ENCODE measurements around the gene NOS2. TPM values are rescaled to one million over a fixed set of nuclear protein-coding genes. Genes with fewer than 3 reads are reported as not detected.

Gene NOS2
- total and polyA plus RNA-seq, 7 donors = 0.16 to 94.0 (median 2.2) TPM; not detected in 1

GRCh38 chr17:27770877-27771276 is 29.5 kb downstream of the NOS2 start:
- Histone ChIP-seq H3K4me1 (no peaks in the 10 kb centered on the region), H3K27me3 (no peaks in the 10 kb centered on the region), H3K36me3 (no peaks in the 10 kb centered on the region), H3K9me3 (no peaks in the 10 kb centered on the region), H3K4me3 (no peak overlapping the region), H3K27ac (no peak overlapping the region)
- DNase-seq = no peak
- intact Hi-C loops (cut with DNase I) = no loop called here
- 86 to 89% methylated on average over 9 of the region's 9 CpGs for WGBS, 2 donors
- TF ChIP-seq EP300 (IDR thresholded peaks at IDR 0.05) (no peak), POLR2AphosphoS5 (IDR thresholded peaks at IDR 0.05) (no peak), POLR2A (IDR thresholded peaks at IDR 0.05) (no peak), CTCF (IDR thresholded peaks at IDR 0.05) (no peak)

GRCh38 chr17:27768858-27769410 is 31.4 kb downstream of the NOS2 start:
- WGBS, 2 donors = 89% methylated on average over 11 of the region's 11 CpGs
- intact Hi-C loops (cut with DNase I) = no loop called here

GRCh38 chr17:27766438-27766837 is 33.9 kb downstream of the NOS2 start:
- Histone ChIP-seq H3K27ac (no peak overlapping the region), H3K36me3 (no peaks in the 10 kb centered on the region), H3K4me1 (no peaks in the 10 kb centered on the region), H3K4me3 (no peak overlapping the region), H3K27me3 (no peaks in the 10 kb centered on the region), H3K9me3 (no peaks in the 10 kb centered on the region)
- no peak for TF ChIP-seq EP300 (IDR thresholded peaks at IDR 0.05)
- TF ChIP-seq POLR2AphosphoS5 (IDR thresholded peaks at IDR 0.05) = no peak
- TF ChIP-seq CTCF (IDR thresholded peaks at IDR 0.05) = no peak
- no peak for TF ChIP-seq POLR2A (IDR thresholded peaks at IDR 0.05)
- 87 to 90% methylated on average over 12 of the region's 12 CpGs for WGBS, 2 donors
- intact Hi-C loops (cut with DNase I) = no loop called here
- DNase-seq = no peak

More at GRCh38 chr17:27768858-27769410, 31.4 kb downstream of the NOS2 start:
- Histone ChIP-seq H3K9me3 (no peaks in the 10 kb centered on the region), H3K27me3 (no peaks in the 10 kb centered on the region), H3K4me1 (no peaks in the 10 kb centered on the region), H3K4me3 (no peak overlapping the region), H3K36me3 (no peaks in the 10 kb centered on the region), H3K27ac (no peak overlapping the region)
- TF ChIP-seq CTCF (IDR thresholded peaks at IDR 0.05) (no peak), POLR2A (IDR thresholded peaks at IDR 0.05) (no peak), POLR2AphosphoS5 (IDR thresholded peaks at IDR 0.05) (no peak), EP300 (IDR thresholded peaks at IDR 0.05) (no peak)
- DNase-seq = no peak

- WGBS, 2 donors = 90 to 93% methylated on average over 9 of the region's 9 CpGs
- TF ChIP-seq POLR2AphosphoS5 (IDR thresholded peaks at IDR 0.05) (no peak), CTCF (IDR thresholded peaks at IDR 0.05) (no peak)
- Histone ChIP-seq H3K36me3 (no peaks in the 10 kb centered on the region), H3K27me3 (no peaks in the 10 kb centered on the region), H3K4me1 (no peaks in the 10 kb centered on the region), H3K4me3 (no peak overlapping the region), H3K27ac (no peak overlapping the region), H3K9me3 (no peaks in the 10 kb centered on the region)
- no peak for DNase-seq
- intact Hi-C loops (cut with DNase I) = no loop called here
Measured at GRCh38 chr17:27765353-27765752, 35.0 kb downstream of the NOS2 start.

GRCh38 chr17:27764589-27764988 is 35.7 kb downstream of the NOS2 start:
- H3K27me3 ChIP-seq = no peaks in the 10 kb centered on the region
- H3K9me3 ChIP-seq = no peaks in the 10 kb centered on the region
- intact Hi-C loops (cut with DNase I) = no loop called here
- H3K27ac ChIP-seq = no peak overlapping the region
- H3K36me3 ChIP-seq = no peaks in the 10 kb centered on the region
- H3K4me1 ChIP-seq = no peaks in the 10 kb centered on the region
- 76 to 86% methylated on average over 4 of the region's 4 CpGs for WGBS, 2 donors
- DNase-seq = no peak
- TF ChIP-seq POLR2A (IDR thresholded peaks at IDR 0.05) = no peak
- TF ChIP-seq POLR2AphosphoS5 (IDR thresholded peaks at IDR 0.05) = no peak
- TF ChIP-seq CTCF (IDR thresholded peaks at IDR 0.05) = no peak
- H3K4me3 ChIP-seq = no peak overlapping the region
